ENCODE data around the gene FASLG. TPM values are rescaled to one million over a fixed set of nuclear protein-coding genes. Genes with fewer than 3 reads are reported as not detected.

FASLG gene
- total and polyA plus RNA-seq, 10 of the 15 experiments (the other 5 are each of a cell fraction or from before 2014, with no cell fraction given), result 0.05 to 4.0 (median 0.09) TPM; not detected in 2

GRCh38 chr1:172699111-172699510 is 40.2 kb downstream of the FASLG start (continued):
- no peak for TF ChIP-seq SRF (IDR thresholded peaks at IDR 0.05; ENCODE audit: low read depth in 2 of 2, low read length in 2 of 2)

- ATAC-seq, result no peak
- 51% methylated on average over 4 of the region's 4 CpGs for WGBS (ENCODE audit: insufficient coverage, insufficient replicate concordance, low lambda C conversion rate, missing lambda C conversion rate)
- no peaks in the 10 kb centered on the region for H3K79me2 ChIP-seq (ENCODE audit: control insufficient read depth, insufficient read depth, low read length)
- intact Hi-C loops (cut with micrococcal nuclease; ENCODE audit: unreplicated experiment), result loop anchor here (2.0 kb wide), 1 partner anchor 19 kb away; no protein-coding TSS in a partner anchor
- BruUV-seq (replicated peaks), result no TSS peak
- peaks cover 12% of the 10 kb centered on the region for H3K4me1 ChIP-seq (ENCODE audit: control insufficient read depth, insufficient read depth, low read length)
- ChIA-PET SMC1A (ENCODE audit: uncharacterized antibody, unreplicated experiment) (interaction anchor here (0.5 to 1.3 kb wide), 2 partner anchors 17 to 106 kb away, joined by 3 to 7 read pairs; no protein-coding TSS in a partner anchor), CTCF (interaction anchor here (1.1 kb wide), 1 partner anchor 23 kb away, joined by 4 read pairs; no protein-coding TSS in a partner anchor), RAD21 (ENCODE audit: unreplicated experiment) (interaction anchor here (0.5 kb wide), 1 partner anchor 46 kb away, joined by 3 read pairs; no protein-coding TSS in a partner anchor), POLR2A (no interaction called here)
- DNase-seq (ENCODE audit: low read depth, low spot score), result no peak
- in situ Hi-C loops (cut with MboI), result no loop called here
- no peak for FAIRE-seq
- no peak overlapping the region for H3K27ac ChIP-seq (ENCODE audit: control insufficient read depth, insufficient read depth)
- H3K9ac ChIP-seq (ENCODE audit: control insufficient read depth, insufficient read depth, low read length), result no peak overlapping the region
- H3K9me3 ChIP-seq (replicated peaks; ENCODE audit: control insufficient read depth, insufficient read depth, low read length), result no peaks in the 10 kb centered on the region
- no peak overlapping the region for H3K4me3 ChIP-seq
- no peaks in the 10 kb centered on the region for H4K20me1 ChIP-seq (ENCODE audit: control insufficient read depth, insufficient read depth)
- H3K4me2 ChIP-seq (ENCODE audit: control insufficient read depth, insufficient read depth), result no peak overlapping the region
- H3K27me3 ChIP-seq (replicated peaks in 1 of 2; ENCODE audit: control insufficient read depth in 2 of 2, insufficient read depth in 2 of 2, low read length in 1 of 2), result no peaks in the 10 kb centered on the region
- H2AFZ ChIP-seq (ENCODE audit: control insufficient read depth, low read depth, low read length), result no peak overlapping the region
- no peaks in the 10 kb centered on the region for H3K36me3 ChIP-seq (ENCODE audit: control insufficient read depth in 2 of 2, insufficient read depth in 2 of 2, low read length in 1 of 2)
- TF ChIP-seq ZNF207 (IDR thresholded peaks at IDR 0.05; ENCODE audit: borderline replicate concordance), result no peak
- TF ChIP-seq IRF4 (IDR thresholded peaks at IDR 0.05; ENCODE audit: low read depth, low read length), result no peak
- no peak for TF ChIP-seq NR2C2 (IDR thresholded peaks at IDR 0.05; ENCODE audit: borderline replicate concordance, control insufficient read depth, insufficient read length, low read depth)
- no peak for TF ChIP-seq SIX5 (IDR thresholded peaks at IDR 0.05; ENCODE audit: low read depth, low read length, severe bottlenecking)
- TF ChIP-seq RUNX3 (IDR thresholded peaks at IDR 0.05; ENCODE audit: low read length), result no peak
- no peak for TF ChIP-seq RBBP5 (conservative IDR thresholded peaks at IDR 0.05)
- TF ChIP-seq REST (IDR thresholded peaks at IDR 0.05; ENCODE audit: low read depth, low read length), result no peak
- TF ChIP-seq MLLT1 (IDR thresholded peaks at IDR 0.05), result no peak
- TF ChIP-seq IKZF2 (IDR thresholded peaks at IDR 0.05), result no peak
- no peak for TF ChIP-seq MAX (IDR thresholded peaks at IDR 0.05; ENCODE audit: low read depth, low read length)
- TF ChIP-seq BHLHE40 (IDR thresholded peaks at IDR 0.05; ENCODE audit: borderline replicate concordance in 1 of 2, low read depth in 2 of 2, low read length in 1 of 2), result no peak
- TF ChIP-seq ZNF592 (IDR thresholded peaks at IDR 0.05), result no peak
Measured at GRCh38 chr1:172699695-172700227, 40.9 kb downstream of the FASLG start.

Measured in GM12878 (cell line).